ENCODE data around the gene LCK.

The LCK gene

GRCh38 chr1:32303997-32304622, 53.0 kb downstream of the LCK start:
- DNase-seq = no peak
- in situ Hi-C loops (cut with HindIII; ENCODE audit: low pct_ligation_motif_present, low pct_unique_long_range_greater_than_20kb, low sequenced_read_pairs) = no loop called here

GRCh38 chr1:32305310-32305709, 54.2 kb downstream of the LCK start:
- in situ Hi-C loops (cut with HindIII; ENCODE audit: low pct_ligation_motif_present, low pct_unique_long_range_greater_than_20kb, low sequenced_read_pairs) = no loop called here
- no peak for DNase-seq

GRCh38 chr1:32307324-32307723, 56.3 kb downstream of the LCK start:
- DNase-seq = no peak
- in situ Hi-C loops (cut with HindIII; ENCODE audit: low pct_ligation_motif_present, low pct_unique_long_range_greater_than_20kb, low sequenced_read_pairs) = no loop called here

GRCh38 chr1:32309960-32310359, 58.9 kb downstream of the LCK start:
- no peak for DNase-seq
- in situ Hi-C loops (cut with HindIII; ENCODE audit: low pct_ligation_motif_present, low pct_unique_long_range_greater_than_20kb, low sequenced_read_pairs) = no loop called here

- DNase-seq = no peak
Measured at GRCh38 chr1:32311709-32312393, 60.8 kb downstream of the LCK start.

GRCh38 chr1:32316903-32317277, 65.8 kb downstream of the LCK start:
- no peak for DNase-seq
- in situ Hi-C loops (cut with HindIII; ENCODE audit: low pct_ligation_motif_present, low pct_unique_long_range_greater_than_20kb, low sequenced_read_pairs) = no loop called here

More at GRCh38 chr1:32311709-32312393, 60.8 kb downstream of the LCK start:
- in situ Hi-C loops (cut with HindIII; ENCODE audit: low pct_ligation_motif_present, low pct_unique_long_range_greater_than_20kb, low sequenced_read_pairs) = no loop called here

- no peak for DNase-seq
- in situ Hi-C loops (cut with HindIII; ENCODE audit: low pct_ligation_motif_present, low pct_unique_long_range_greater_than_20kb, low sequenced_read_pairs) = no loop called here
Measured at GRCh38 chr1:32318127-32318869, 67.2 kb downstream of the LCK start.

- in situ Hi-C loops (cut with HindIII; ENCODE audit: low pct_ligation_motif_present, low pct_unique_long_range_greater_than_20kb, low sequenced_read_pairs) = no loop called here
- no peak for DNase-seq
Measured at GRCh38 chr1:32321712-32322291, 70.7 kb downstream of the LCK start.

GRCh38 chr1:32327204-32327603, 76.1 kb downstream of the LCK start:
- DNase-seq = no peak
- in situ Hi-C loops (cut with HindIII; ENCODE audit: low pct_ligation_motif_present, low pct_unique_long_range_greater_than_20kb, low sequenced_read_pairs) = no loop called here

GRCh38 chr1:32329931-32330466, 78.9 kb downstream of the LCK start:
- in situ Hi-C loops (cut with HindIII; ENCODE audit: low pct_ligation_motif_present, low pct_unique_long_range_greater_than_20kb, low sequenced_read_pairs) = no loop called here
- no peak for DNase-seq

GRCh38 chr1:32330558-32331151, 79.6 kb downstream of the LCK start:
- in situ Hi-C loops (cut with HindIII; ENCODE audit: low pct_ligation_motif_present, low pct_unique_long_range_greater_than_20kb, low sequenced_read_pairs) = no loop called here
- no peak for DNase-seq

- in situ Hi-C loops (cut with HindIII; ENCODE audit: low pct_ligation_motif_present, low pct_unique_long_range_greater_than_20kb, low sequenced_read_pairs) = no loop called here
- DNase-seq = no peak
Measured at GRCh38 chr1:32331549-32331948, 80.5 kb downstream of the LCK start.

GRCh38 chr1:32332290-32333079, 81.4 kb downstream of the LCK start:
- no peak for DNase-seq
- in situ Hi-C loops (cut with HindIII; ENCODE audit: low pct_ligation_motif_present, low pct_unique_long_range_greater_than_20kb, low sequenced_read_pairs) = no loop called here

GRCh38 chr1:32333251-32333963, 82.3 kb downstream of the LCK start:
- in situ Hi-C loops (cut with HindIII; ENCODE audit: low pct_ligation_motif_present, low pct_unique_long_range_greater_than_20kb, low sequenced_read_pairs) = no loop called here
- DNase-seq = no peak

- in situ Hi-C loops (cut with HindIII; ENCODE audit: low pct_ligation_motif_present, low pct_unique_long_range_greater_than_20kb, low sequenced_read_pairs) = no loop called here
- DNase-seq = no peak
Measured at GRCh38 chr1:32334274-32334861, 83.3 kb downstream of the LCK start.

GRCh38 chr1:32334864-32335534, 83.9 kb downstream of the LCK start:
- peak; percentile 41 for DNase-seq
- in situ Hi-C loops (cut with HindIII; ENCODE audit: low pct_ligation_motif_present, low pct_unique_long_range_greater_than_20kb, low sequenced_read_pairs) = no loop called here

GRCh38 chr1:32335535-32335789, 84.4 kb downstream of the LCK start:
- in situ Hi-C loops (cut with HindIII; ENCODE audit: low pct_ligation_motif_present, low pct_unique_long_range_greater_than_20kb, low sequenced_read_pairs) = no loop called here

More at GRCh38 chr1:32335535-32335789, 84.4 kb downstream of the LCK start:
- DNase-seq = no peak

Data from ACHN (cell line).